IMR-90 (cell line): ENCODE results near the gene OR6N2. TPM values are rescaled to one million over a fixed set of nuclear protein-coding genes. Genes with fewer than 3 reads are reported as not detected.

Source experiments
- ATAC-seq: fragments of 200-7000 bp; cut with Tn5 transposase; 2 replicates; pipeline ENCODE4 v1.9.1; 2020; ENCODE audit warnings: low read depth, mild to moderate bottlenecking, moderate library complexity
- BruUV-seq: library from RNA; stranded (reverse); fragments of 400-500 nt; replicated peaks from 2 replicates; lab custom pipeline; 2021; lab: Mats Ljungman, UMichigan
- CTCF ChIA-PET: fragments of 300-600 bp; formaldehyde crosslinking; extraction: SDS; loops from one replicate; lab custom pipeline; 2021; ENCODE audit warnings: antibody characterized with exemption; lab: Yijun Ruan, JAX
- POLR2A ChIA-PET: fragments of 300-600 bp; sonication (Branson Sonifier 250); formaldehyde crosslinking; loops from one replicate; lab custom pipeline; 2022; ENCODE audit warnings: antibody characterized with exemption; ENCODE audit not compliant: unreplicated experiment; lab: Charles Lee
- DNase-seq: peaks from one replicate; pipeline ENCODE4 v3.0.0; 2013
- H2AFZ ChIP-seq: replicated peaks from 2 replicates; pipeline ENCODE3; 2013; ENCODE audit warnings: low read length, mild to moderate bottlenecking; ENCODE audit not compliant: poor library complexity
- H2AK5ac ChIP-seq: 2 replicates; pipeline ENCODE4 v1.6.1; 2013; ENCODE audit warnings: low read depth, low read length, inconsistent platforms
- H2AK9ac ChIP-seq: replicated peaks from 2 replicates; pipeline ENCODE3; 2013; ENCODE audit warnings: mild to moderate bottlenecking, low read depth, low read length, moderate library complexity; ENCODE audit not compliant: poor library complexity
- H2BK120ac ChIP-seq: 2 replicates; pipeline ENCODE4 v1.6.1; 2013; ENCODE audit warnings: low read depth, low read length, inconsistent platforms
- H2BK15ac ChIP-seq: 3 replicates; pipeline ENCODE4 v1.6.1; 2013; ENCODE audit warnings: low read depth, low read length, inconsistent platforms
- H2BK20ac ChIP-seq: 2 replicates; pipeline ENCODE4 v1.6.1; 2013; ENCODE audit warnings: low read depth, mild to moderate bottlenecking, inconsistent platforms, low read length, moderate library complexity
- H2BK5ac ChIP-seq: 2 replicates; pipeline ENCODE4 v1.6.1; 2013; ENCODE audit warnings: mild to moderate bottlenecking, low read depth, low read length, inconsistent platforms; ENCODE audit not compliant: poor library complexity, severe bottlenecking
- H3K14ac ChIP-seq: replicated peaks from 2 replicates; pipeline ENCODE4 v1.6.1; 2013; ENCODE audit warnings: low read depth, low read length, inconsistent platforms
- H3K18ac ChIP-seq: 2 replicates; pipeline ENCODE4 v1.6.1; 2013; ENCODE audit warnings: low read depth, low read length, control low read depth
- H3K23ac ChIP-seq: 2 replicates; pipeline ENCODE4 v1.6.1; 2013; ENCODE audit warnings: low read depth, low read length, inconsistent platforms
- H3K27ac ChIP-seq: 2 replicates; pipeline ENCODE4 v1.5.1; 2013; ENCODE audit warnings: mild to moderate bottlenecking, control low read depth, low read length; ENCODE audit not compliant: insufficient read depth
- H3K27me3 ChIP-seq: 2 replicates; pipeline ENCODE4 v1.6.1; 2013; ENCODE audit warnings: low read length; ENCODE audit not compliant: control insufficient read depth, insufficient read depth
- H3K36me3 ChIP-seq: 2 replicates; pipeline ENCODE4 v1.6.1; 2013; ENCODE audit warnings: low read length, mixed read lengths; ENCODE audit not compliant: control insufficient read depth, insufficient read depth
- H3K4ac ChIP-seq: 2 replicates; pipeline ENCODE4 v1.6.1; 2013; ENCODE audit warnings: low read depth, low read length, inconsistent platforms
- H3K4me1 ChIP-seq: 2 replicates; pipeline ENCODE4 v1.6.1; 2013; ENCODE audit warnings: low read length, mixed read lengths; ENCODE audit not compliant: control insufficient read depth, insufficient read depth
- H3K4me2 ChIP-seq: 2 replicates; pipeline ENCODE4 v1.6.1; 2013; ENCODE audit warnings: low read depth, mild to moderate bottlenecking, control low read depth, low read length, moderate library complexity
- H3K4me3 ChIP-seq: 2 replicates; pipeline ENCODE4 v1.5.1; 2013; ENCODE audit warnings: low read depth, mild to moderate bottlenecking, control low read depth, low read length, moderate library complexity; ENCODE audit not compliant: insufficient read depth
- H3K56ac ChIP-seq: 2 replicates; pipeline ENCODE4 v1.6.1; 2013; ENCODE audit warnings: low read length, inconsistent platforms; ENCODE audit not compliant: insufficient read depth; ENCODE audit errors: extremely low read depth
- H3K79me1 ChIP-seq, 2 experiments: 2 replicates each; pipeline ENCODE4 v1.6.1; 2013; ENCODE audit warnings: low read length in 2 of 2, inconsistent platforms in 1 of 2, low read depth in 1 of 2
- H3K9ac ChIP-seq: 2 replicates; pipeline ENCODE4 v1.6.1; 2013; ENCODE audit warnings: low read depth, low read length, control low read depth
- H3K9me1 ChIP-seq: 2 replicates; pipeline ENCODE4 v1.6.1; 2013; ENCODE audit warnings: low read length, inconsistent platforms; ENCODE audit not compliant: insufficient read depth
- H3K9me3 ChIP-seq: 2 replicates; pipeline ENCODE4 v1.6.1; 2013; ENCODE audit warnings: low read length; ENCODE audit not compliant: control insufficient read depth, insufficient read depth
- H4K20me1 ChIP-seq: 2 replicates; pipeline ENCODE4 v1.6.1; 2013; ENCODE audit warnings: low read length, inconsistent platforms; ENCODE audit not compliant: insufficient read depth
- H4K5ac ChIP-seq: 2 replicates; pipeline ENCODE4 v1.6.1; 2013; ENCODE audit warnings: mild to moderate bottlenecking, low read depth, low read length, control low read depth
- H4K8ac ChIP-seq, 2 experiments: 2 replicates each; pipeline ENCODE4 v1.6.1; 2013; ENCODE audit warnings: low read depth in 2 of 2, low read length in 2 of 2, control low read depth in 1 of 2, inconsistent platforms in 1 of 2
- H4K91ac ChIP-seq: 2 replicates; pipeline ENCODE4 v1.6.1; 2013; ENCODE audit warnings: low read depth, low read length, inconsistent platforms; ENCODE audit not compliant: insufficient read depth
- BHLHE40 ChIP-seq: fragments of 150-350 bp; IDR thresholded peaks from 2 replicates; pipeline ENCODE4 v1.6.1; 2016; ENCODE audit warnings: mild to moderate bottlenecking, low read depth, low read length
- CEBPB ChIP-seq: IDR thresholded peaks from 2 replicates; pipeline ENCODE4 v1.6.1; 2012; ENCODE audit warnings: low read depth, low read length, improper control_type of control experiment
- CHD1 ChIP-seq: IDR thresholded peaks from 2 replicates; pipeline ENCODE4 v1.6.1; 2012; ENCODE audit warnings: low read depth, low read length, improper control_type of control experiment
- CTCF ChIP-seq: conservative IDR thresholded peaks from 2 replicates; pipeline ENCODE4 v1.5.1; 2012; ENCODE audit warnings: mild to moderate bottlenecking, low read depth, low read length, improper control_type of control experiment
- ELK1 ChIP-seq: fragments of 150-350 bp; IDR thresholded peaks from 2 replicates; pipeline ENCODE4 v1.6.1; 2016; ENCODE audit warnings: low read depth, mild to moderate bottlenecking, low read length, moderate library complexity, borderline replicate concordance
- FOS ChIP-seq: fragments of 150-350 bp; IDR thresholded peaks from 2 replicates; pipeline ENCODE4 v1.6.1; 2016; ENCODE audit warnings: low read depth, low read length
- MAZ ChIP-seq: IDR thresholded peaks from 2 replicates; pipeline ENCODE4 v1.6.1; 2012; ENCODE audit warnings: low read depth, mild to moderate bottlenecking, low read length, improper control_type of control experiment, moderate library complexity, borderline replicate concordance
- MXI1 ChIP-seq: IDR thresholded peaks from 2 replicates; pipeline ENCODE4 v1.6.1; 2012; ENCODE audit warnings: low read depth, mild to moderate bottlenecking, low read length, moderate library complexity, borderline replicate concordance
- NFE2L2 ChIP-seq: fragments of 150-350 bp; IDR thresholded peaks from 2 replicates; pipeline ENCODE4 v1.6.1; 2016; ENCODE audit warnings: low read depth, mild to moderate bottlenecking, low read length
- POLR2A ChIP-seq: IDR thresholded peaks from 2 replicates; pipeline ENCODE4 v1.6.1; 2012; ENCODE audit warnings: mild to moderate bottlenecking, low read depth, low read length
- RAD21 ChIP-seq: IDR thresholded peaks from 2 replicates; pipeline ENCODE4 v1.6.1; 2012; ENCODE audit warnings: low read length, improper control_type of control experiment
- RCOR1 ChIP-seq: IDR thresholded peaks from 2 replicates; pipeline ENCODE4 v1.6.1; 2012; ENCODE audit warnings: mild to moderate bottlenecking, low read length, improper control_type of control experiment; ENCODE audit not compliant: insufficient replicate concordance
- RFX5 ChIP-seq: IDR thresholded peaks from 2 replicates; pipeline ENCODE4 v1.8.0; 2012; ENCODE audit warnings: low read depth, mild to moderate bottlenecking, low read length, moderate library complexity
- SMC3 ChIP-seq: fragments of 150-350 bp; IDR thresholded peaks from 2 replicates; pipeline ENCODE4 v1.6.1; 2016; ENCODE audit warnings: low read depth, mild to moderate bottlenecking, antibody characterized with exemption, low read length, moderate library complexity
- USF2 ChIP-seq: fragments of 150-350 bp; IDR thresholded peaks from 2 replicates; pipeline ENCODE4 v1.6.1; 2017; ENCODE audit warnings: mild to moderate bottlenecking, antibody characterized with exemption, low read length, low read depth
- WGBS, 2 experiments: methylation state at CpG; one replicate each; pipeline versions ENCODE4 v1.1.5 to v1.1.7; 2013; ENCODE audit warnings: missing lambda C conversion rate in 2 of 2; ENCODE audit not compliant: insufficient read length in 1 of 2; ENCODE audit errors: extremely low coverage in 2 of 2; 5-methylcytosine and 5-hydroxymethylcytosine counted together
- dilution Hi-C: fragments of 300-500 bp; cut with HindIII; formaldehyde crosslinking; loops from one replicate; pipeline ENCODE4 v1.14.3; 2018; ENCODE audit warnings: low sequenced_read_pairs; ENCODE audit not compliant: unreplicated experiment
- in situ Hi-C: fragments of 300-500 bp; cut with MboI; formaldehyde crosslinking; loops from 3 replicates; pipeline ENCODE4 v1.14.3; 2019; ENCODE audit warnings: low sequenced_read_pairs, inconsistent platforms, mixed read lengths
- intact Hi-C: fragments of 100-400 bp; cut with micrococcal nuclease; formaldehyde crosslinking; loops from 2 replicates; pipeline ENCODE4 v1.10.0; 2022
- polyA plus RNA-seq, 3 experiments: library from polyadenylated mRNA; depleted of rRNA; stranded (reverse); fragments of >200 nt; gene quantifications; 2 replicates each; pipeline ENCODE4 v1.2.3, GENCODE V29; 2012; ENCODE audit warnings: low replicate concordance in 1 of 3
- total RNA-seq: library from RNA; depleted of rRNA; stranded (reverse); fragments of >200 nt; gene quantifications from 2 replicates; pipeline ENCODE4 v1.2.3, GENCODE V29; 2012

OR6N2 gene
- total and polyA plus RNA-seq, 2 of the 4 experiments (the other 2 are of a cell fraction): not detected

- intact Hi-C loops (no loop called here), dilution Hi-C loops (no loop called here), in situ Hi-C loops (no loop called here)
- POLR2A ChIA-PET: no interaction called here
- H4K91ac ChIP-seq: no peak within 1 kb of the TSS
- no peak within 1 kb of the TSS for H2BK20ac ChIP-seq
- H2BK5ac ChIP-seq: no peak within 1 kb of the TSS
- DNase-seq (no peak), ATAC-seq (no peak)
- H3K27me3 ChIP-seq: no peaks in the 10 kb centered on the region
- H3K4ac ChIP-seq: no peak within 1 kb of the TSS
- H3K4me1 ChIP-seq: no peaks in the 10 kb centered on the region
- no peak within 1 kb of the TSS for H3K27ac ChIP-seq
- H2BK15ac ChIP-seq: no peak within 1 kb of the TSS
- H3K23ac ChIP-seq: no peak within 1 kb of the TSS
- no peak within 1 kb of the TSS for H3K9ac ChIP-seq
- H3K18ac ChIP-seq: no peak within 1 kb of the TSS
- no peak within 1 kb of the TSS for H4K8ac ChIP-seq
- H3K36me3 ChIP-seq: no peaks in the 10 kb centered on the region
- H3K4me3 ChIP-seq: no peak within 1 kb of the TSS
- no peak within 1 kb of the TSS for H2AFZ ChIP-seq
- no peak within 1 kb of the TSS for H4K5ac ChIP-seq
- no TSS peak for BruUV-seq
- H2BK120ac ChIP-seq: no peak within 1 kb of the TSS
- H3K4me2 ChIP-seq: no peak within 1 kb of the TSS
- no peak within 1 kb of the TSS for H2AK9ac ChIP-seq
- no peaks in the 10 kb centered on the region for H4K20me1 ChIP-seq
- H3K9me3 ChIP-seq: no peaks in the 10 kb centered on the region
- no CpG with 5 or more reads among the region's 6 CpGs for WGBS, 2 experiments
- H3K56ac ChIP-seq: no peak within 1 kb of the TSS
- H3K9me1 ChIP-seq: no peaks in the 10 kb centered on the region
- H3K14ac ChIP-seq: no peak within 1 kb of the TSS
- CTCF ChIA-PET: no interaction called here
- H3K79me1 ChIP-seq: no peaks in the 10 kb centered on the region
- H2AK5ac ChIP-seq: no peak within 1 kb of the TSS
- TF ChIP-seq RFX5 (no peak), MXI1 (no peak), CEBPB (no peak), NFE2L2 (no peak), USF2 (no peak), BHLHE40 (no peak), FOS (no peak), RAD21 (no peak), CHD1 (no peak), CTCF (no peak), RCOR1 (no peak), SMC3 (no peak), POLR2A (no peak), ELK1 (no peak), MAZ (no peak)
These were observed 8.8 kb downstream of the OR6N2 start, which contains the start of gene OR6N1 for GRCh38 chr1:158771950-158772866. TSS of gene OR6N1 (minus strand) at chr1:158772195. CDS start at chr1:158766682, 5,513 bp downstream.
